H1 (cell line): ENCODE results near the gene ZNF536. TPM values are rescaled to one million over a fixed set of nuclear protein-coding genes. Genes with fewer than 3 reads are reported as not detected.

Source experiments
- ATF2 ChIP-seq: IDR thresholded peaks from 2 replicates; pipeline ENCODE4 v1.6.1; 2012; ENCODE audit warnings: low read length, inconsistent platforms
- BRCA1 ChIP-seq: IDR thresholded peaks from 2 replicates; pipeline ENCODE4 v1.6.1; 2012; ENCODE audit warnings: low read depth, low read length, improper control_type of control experiment
- CTCF ChIP-seq, 3 experiments: IDR thresholded peaks; 1 replicate in 2 of 3; 2 replicates in 1 of 3; pipeline versions ENCODE4 v1.5.1 to v1.6.1; 2011; ENCODE audit warnings: low read length in 3 of 3, mild to moderate bottlenecking in 3 of 3, inconsistent platforms in 2 of 3, low read depth in 1 of 3, moderate library complexity in 1 of 3; ENCODE audit not compliant: insufficient read depth in 1 of 3; ENCODE audit errors: control extremely low read depth in 1 of 3
- GTF2F1 ChIP-seq: IDR thresholded peaks from 2 replicates; pipeline ENCODE4 v1.6.1; 2012; ENCODE audit warnings: low read depth, low read length, improper control_type of control experiment, borderline replicate concordance
- HDAC2 ChIP-seq, 2 experiments: fragments of 300-600 bp in 1 of 2; sonication (generic) in 1 of 2; IDR thresholded peaks; 2 replicates each; pipeline ENCODE4 v1.6.1; 2011 to 2012; ENCODE audit warnings: low read depth in 2 of 2, low read length in 2 of 2, mild to moderate bottlenecking in 2 of 2, moderate library complexity in 2 of 2, borderline replicate concordance in 1 of 2, inconsistent platforms in 1 of 2
- HDAC6 ChIP-seq: IDR thresholded peaks from one replicate; pipeline ENCODE4 v1.7.1; 2012; ENCODE audit warnings: low read depth, mild to moderate bottlenecking, inconsistent platforms, low read length, moderate library complexity
- RBBP5 ChIP-seq: IDR thresholded peaks from 2 replicates; pipeline ENCODE4 v1.7.1; 2012; ENCODE audit warnings: low read depth, mild to moderate bottlenecking, inconsistent platforms, low read length, moderate library complexity, borderline replicate concordance
- SRF ChIP-seq: IDR thresholded peaks from 2 replicates; pipeline ENCODE4 v1.6.1; 2011; ENCODE audit warnings: mild to moderate bottlenecking, low read depth, low read length, moderate library complexity
- polyA plus RNA-seq, 7 experiments: library from polyadenylated mRNA; depleted of rRNA in 3 of 7; stranded (reverse) in 5 of 7; unstranded in 2 of 7; fragments of >200 nt in 5 of 7; fragments of 200-250 nt in 2 of 7; gene quantifications; 1 replicate in 5 of 7; 2 replicates in 1 of 7; 4 replicates in 1 of 7; pipeline versions ENCODE4 v1.2.1 to v1.2.3, GENCODE V29; 2011 to 2013; ENCODE audit warnings: missing spikeins in 2 of 7, mixed read lengths in 2 of 7
- total RNA-seq: library from RNA; stranded (reverse); fragmentation: NEBNext Ultra II Directional; extraction: Animal tissue kit (Norgen Biotek cat#: 25700); gene quantifications from 2 replicates; pipeline ENCODE4 v1.2.1, GENCODE V29; 2021

The ZNF536 gene
- total and polyA plus RNA-seq, 2 of the 8 experiments (the other 6 are each of a cell fraction or from before 2014, with no cell fraction given), result 0.09 to 0.11 TPM

- TF ChIP-seq CTCF (IDR thresholded peaks at IDR 0.05; ENCODE audit: control extremely low read depth in 1 of 3, insufficient read depth in 1 of 3, low read depth in 1 of 3, low read length in 3 of 3) (no peak), GTF2F1 (no peak), HDAC6 (no peak), BRCA1 (no peak), SRF (no peak), RBBP5 (no peak), ATF2 (no peak), HDAC2 (IDR thresholded peaks at IDR 0.05; ENCODE audit: borderline replicate concordance in 1 of 2, low read depth in 2 of 2, low read length in 2 of 2) (no peak)
Observed at GRCh38 chr19:30423481-30423880, 51.3 kb downstream of the ZNF536 start (continued).
